ENCODE results near the gene GEMIN4.

- no peak for TF ChIP-seq CTCF (IDR thresholded peaks at IDR 0.05; ENCODE audit: insufficient read depth, low read depth, low read length)
- TF ChIP-seq EZH2 (IDR thresholded peaks at IDR 0.05; ENCODE audit: insufficient read depth, low read length), result no peak
Observed at GRCh38 chr17:778096-778495, 26.0 kb upstream of the GEMIN4 start.

Measured in astrocyte (in vitro differentiated cells and primary cell).